ENCODE data around the gene MED14. TPM values are rescaled to one million over a fixed set of nuclear protein-coding genes. Genes with fewer than 3 reads are reported as not detected.

The MED14 gene
- total and polyA plus RNA-seq, 2 of the 4 experiments (the other 2 are of a cell fraction) = 17.6 to 25.9 TPM

DNA sequence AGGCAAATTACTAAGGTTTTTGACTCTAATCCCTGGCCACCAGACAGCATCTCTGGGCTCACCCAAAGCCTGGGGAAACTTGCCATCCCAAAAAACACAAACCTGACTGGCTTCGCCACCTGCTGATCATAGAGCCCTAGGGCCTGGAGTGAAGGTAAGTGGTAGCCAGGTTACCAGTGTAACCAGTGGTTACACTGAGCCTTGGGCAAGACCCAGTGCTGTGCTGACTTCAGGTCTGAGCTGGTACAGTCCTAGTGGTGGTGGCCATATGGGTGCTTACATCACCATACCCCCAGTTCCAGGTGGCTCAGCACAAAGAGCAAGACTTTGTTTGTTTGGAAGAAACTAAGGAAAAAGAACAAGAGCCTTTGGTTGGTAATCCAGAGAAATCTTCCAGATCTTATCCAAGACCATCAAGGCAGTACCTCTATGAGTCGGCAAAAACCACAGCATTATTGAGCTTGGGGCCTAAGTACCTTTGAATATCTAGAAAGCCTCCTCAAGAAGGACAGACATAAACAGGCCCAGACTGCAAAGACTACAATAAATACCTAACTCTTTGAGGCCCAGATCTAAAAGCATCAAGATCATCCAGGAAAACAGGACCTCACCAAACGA is 13.7 kb downstream of the MED14 start:
- ChIA-PET CTCF (no interaction called here), POLR2A (ENCODE audit: unreplicated experiment) (no interaction called here)
- H3K9me3 ChIP-seq (ENCODE audit: control insufficient read depth, insufficient read depth, low read length) = no peaks in the 10 kb centered on the region
- ATAC-seq (ENCODE audit: low read depth) = no peak
- peaks cover 0 to 31% of the 10 kb centered on the region in 2 experiments; a peak in 2 of 4 replicates for H3K79me1 ChIP-seq (ENCODE audit: low read depth in 1 of 2, low read length in 2 of 2)
- TF ChIP-seq CEBPB (IDR thresholded peaks at IDR 0.05; ENCODE audit: low read depth, low read length) = no peak
- no peak for TF ChIP-seq MAFK (IDR thresholded peaks at IDR 0.05; ENCODE audit: low read depth, low read length)
- no peak for TF ChIP-seq RFX5 (IDR thresholded peaks at IDR 0.05; ENCODE audit: low read depth, low read length)
- TF ChIP-seq, protein P1, sequence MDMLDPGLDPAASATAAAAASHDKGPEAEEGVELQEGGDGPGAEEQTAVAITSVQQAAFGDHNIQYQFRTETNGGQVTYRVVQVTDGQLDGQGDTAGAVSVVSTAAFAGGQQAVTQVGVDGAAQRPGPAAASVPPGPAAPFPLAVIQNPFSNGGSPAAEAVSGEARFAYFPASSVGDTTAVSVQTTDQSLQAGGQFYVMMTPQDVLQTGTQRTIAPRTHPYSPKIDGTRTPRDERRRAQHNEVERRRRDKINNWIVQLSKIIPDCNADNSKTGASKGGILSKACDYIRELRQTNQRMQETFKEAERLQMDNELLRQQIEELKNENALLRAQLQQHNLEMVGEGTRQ (IDR thresholded peaks at IDR 0.05; ENCODE audit: low read depth, low read length) = no peak
- TF ChIP-seq RAD21 (IDR thresholded peaks at IDR 0.05; ENCODE audit: low read length) = no peak
- no peak for TF ChIP-seq MXI1 (IDR thresholded peaks at IDR 0.05; ENCODE audit: borderline replicate concordance, low read depth, low read length)
- no peak for TF ChIP-seq MAZ (IDR thresholded peaks at IDR 0.05; ENCODE audit: borderline replicate concordance, low read depth, low read length)
- TF ChIP-seq BHLHE40 (IDR thresholded peaks at IDR 0.05; ENCODE audit: low read depth, low read length) = no peak
- no peak overlapping the region for H3K14ac ChIP-seq (replicated peaks; ENCODE audit: low read depth, low read length)
- H3K9me1 ChIP-seq (ENCODE audit: insufficient read depth, low read length) = no peaks in the 10 kb centered on the region; the same call in 1 of the 2 replicates
- no peak overlapping the region for H4K5ac ChIP-seq (ENCODE audit: low read depth, low read length)
- no peak overlapping the region for H4K8ac ChIP-seq (ENCODE audit: low read depth in 2 of 2, low read length in 2 of 2)
- no peak overlapping the region for H2BK5ac ChIP-seq (ENCODE audit: low read depth, low read length, poor library complexity, severe bottlenecking)
- dilution Hi-C loops (cut with HindIII; ENCODE audit: low sequenced_read_pairs, unreplicated experiment) (no loop called here), in situ Hi-C loops (cut with MboI; ENCODE audit: low sequenced_read_pairs) (no loop called here), intact Hi-C loops (cut with micrococcal nuclease) (no loop called here)
- no peak overlapping the region for H3K4me3 ChIP-seq (ENCODE audit: insufficient read depth, low read depth, low read length)
- peaks cover 18% of the 10 kb centered on the region for H4K20me1 ChIP-seq (ENCODE audit: insufficient read depth, low read length)
- DNase-seq = no peak
- H3K56ac ChIP-seq (ENCODE audit: extremely low read depth, insufficient read depth, low read length) = no peak overlapping the region
- H3K27me3 ChIP-seq (ENCODE audit: control insufficient read depth, insufficient read depth, low read length) = no peaks in the 10 kb centered on the region; the same call in 1 of the 2 replicates
- no peak overlapping the region for H3K18ac ChIP-seq (ENCODE audit: low read depth, low read length)
- H2AFZ ChIP-seq (replicated peaks; ENCODE audit: low read length, poor library complexity) = no peak overlapping the region
- peaks cover 7% of the 10 kb centered on the region; the same call in 1 of the 2 replicates for H3K4me1 ChIP-seq (ENCODE audit: control insufficient read depth, insufficient read depth, low read length)
- no TSS peak for BruUV-seq (replicated peaks)
- no peak overlapping the region for H2BK120ac ChIP-seq (ENCODE audit: low read depth, low read length)
- H3K9ac ChIP-seq (ENCODE audit: low read depth, low read length) = no peak overlapping the region
- no peak overlapping the region for H3K4ac ChIP-seq (ENCODE audit: low read depth, low read length)
- no peak overlapping the region for H3K23ac ChIP-seq (ENCODE audit: low read depth, low read length)
- H4K91ac ChIP-seq (ENCODE audit: insufficient read depth, low read depth, low read length) = no peak overlapping the region
- H2BK15ac ChIP-seq (ENCODE audit: low read depth, low read length) = no peak overlapping the region
- peak overlapping the region; percentile 23 for H2AK9ac ChIP-seq (replicated peaks; ENCODE audit: low read depth, low read length, poor library complexity)
- H2AK5ac ChIP-seq (ENCODE audit: low read depth, low read length) = no peak overlapping the region
- no peak overlapping the region for H2BK20ac ChIP-seq (ENCODE audit: low read depth, low read length)
- no peak overlapping the region for H3K27ac ChIP-seq (ENCODE audit: insufficient read depth, low read length)
- H3K36me3 ChIP-seq (ENCODE audit: control insufficient read depth, insufficient read depth, low read length) = peaks cover 3% of the 10 kb centered on the region
- 100% methylated on average over 1 of the region's 3 CpGs; no CpG with 5 or more reads in 1 of the 2 experiments for WGBS, 2 experiments (ENCODE audit: extremely low coverage in 2 of 2, insufficient read length in 1 of 2)
- H3K4me2 ChIP-seq (ENCODE audit: low read depth, low read length) = no peak overlapping the region

Data from IMR-90 (cell line).